Neuron (in vitro differentiated cells): ENCODE data around the gene PML.

Experiments
- H2AFZ ChIP-seq: one replicate; pipeline ENCODE4 v1.6.1; 2013; ENCODE audit warnings: low read depth, mild to moderate bottlenecking, inconsistent platforms, low read length, moderate library complexity
- H3K27me3 ChIP-seq: one replicate; pipeline ENCODE4 v1.6.1; 2013; ENCODE audit warnings: low read length; ENCODE audit not compliant: insufficient read depth
- H3K36me3 ChIP-seq: one replicate; pipeline ENCODE4 v1.6.1; 2013; ENCODE audit warnings: low read length; ENCODE audit not compliant: insufficient read depth
- H3K4me1 ChIP-seq: one replicate; pipeline ENCODE4 v1.6.1; 2013; ENCODE audit warnings: low read length; ENCODE audit not compliant: insufficient read depth
- H3K4me3 ChIP-seq: 2 replicates; pipeline ENCODE4 v1.5.1; 2013; ENCODE audit warnings: mild to moderate bottlenecking, low read length, moderate library complexity
- H3K9me3 ChIP-seq: one replicate; pipeline ENCODE4 v1.6.1; 2013; ENCODE audit warnings: low read length

The PML gene

GRCh38 chr15:73991726-73992593 lies 2.6 kb upstream of the PML start, which contains the start of gene STOML1:
Gene STOML1, minus strand, starts transcription at chr15:73992295. Its CDS starts 72 bp downstream, at chr15:73992223.
- H3K4me3 ChIP-seq = peak within 1 kb of the TSS; percentile 73
- no peaks in the 10 kb centered on the region for H3K9me3 ChIP-seq
- peaks cover 23% of the 10 kb centered on the region for H3K4me1 ChIP-seq
- H3K27me3 ChIP-seq = no peaks in the 10 kb centered on the region
- peaks cover 2% of the 10 kb centered on the region for H3K36me3 ChIP-seq
- peak within 1 kb of the TSS; percentile 74 for H2AFZ ChIP-seq

GRCh38 chr15:73992594-73992898 lies 2.0 kb upstream of the PML start:
- H3K36me3 ChIP-seq = peaks cover 2% of the 10 kb centered on the region
- no peaks in the 10 kb centered on the region for H3K9me3 ChIP-seq
- H3K27me3 ChIP-seq = no peaks in the 10 kb centered on the region
- no peak overlapping the region for H2AFZ ChIP-seq
- H3K4me1 ChIP-seq = peaks cover 23% of the 10 kb centered on the region
- H3K4me3 ChIP-seq = peak overlapping the region; percentile 73

- Histone ChIP-seq H3K27me3 (no peaks in the 10 kb centered on the region), H3K4me1 (peaks cover 23% of the 10 kb centered on the region), H3K36me3 (peaks cover 9% of the 10 kb centered on the region), H3K9me3 (no peaks in the 10 kb centered on the region), H2AFZ (peak overlapping the region; percentile 97), H3K4me3 (peak overlapping the region; percentile 80)
Measured at GRCh38 chr15:73993211-73993994, 1.1 kb upstream of the PML start.

DNA sequence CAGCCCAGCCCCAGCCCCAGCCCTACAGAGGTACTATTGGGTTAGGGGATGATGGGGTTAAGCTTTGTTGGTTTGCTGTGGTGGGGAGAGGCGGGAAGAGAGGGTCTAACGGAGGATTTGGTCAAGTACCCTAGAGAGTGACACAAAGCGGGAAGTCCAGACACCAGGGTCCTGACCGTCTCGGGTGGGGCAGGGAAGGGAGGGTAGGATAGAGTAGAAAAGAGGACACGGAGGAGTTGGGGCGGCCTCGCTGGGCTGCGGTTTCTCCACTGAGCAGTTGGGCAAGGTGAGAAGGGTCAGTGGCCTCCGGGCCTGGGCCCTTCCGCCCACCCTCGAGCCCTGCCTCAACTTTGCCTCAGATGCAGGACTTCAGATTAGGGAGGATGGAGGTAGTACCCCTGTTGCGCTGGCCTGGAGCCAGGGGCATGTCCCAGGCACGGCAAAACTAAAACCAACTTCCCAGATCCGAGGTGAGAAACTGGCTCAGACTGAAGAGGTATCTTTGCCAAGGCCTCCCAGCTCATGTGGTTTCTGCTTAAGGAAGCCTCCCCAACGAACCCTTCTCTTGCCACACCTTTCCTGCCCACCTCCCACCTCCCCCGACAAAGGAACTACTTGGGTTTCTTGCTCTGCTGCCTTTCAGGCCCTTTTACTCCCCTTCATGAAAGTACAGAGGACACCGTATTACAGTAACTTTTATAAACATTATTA lies 551 bp downstream of the PML start:
- Histone ChIP-seq H3K4me1 (peaks cover 23% of the 10 kb centered on the region), H3K36me3 (peaks cover 17% of the 10 kb centered on the region), H2AFZ (peak overlapping the region; percentile 97), H3K27me3 (no peaks in the 10 kb centered on the region), H3K9me3 (no peaks in the 10 kb centered on the region), H3K4me3 (peak overlapping the region; percentile 80)

DNA sequence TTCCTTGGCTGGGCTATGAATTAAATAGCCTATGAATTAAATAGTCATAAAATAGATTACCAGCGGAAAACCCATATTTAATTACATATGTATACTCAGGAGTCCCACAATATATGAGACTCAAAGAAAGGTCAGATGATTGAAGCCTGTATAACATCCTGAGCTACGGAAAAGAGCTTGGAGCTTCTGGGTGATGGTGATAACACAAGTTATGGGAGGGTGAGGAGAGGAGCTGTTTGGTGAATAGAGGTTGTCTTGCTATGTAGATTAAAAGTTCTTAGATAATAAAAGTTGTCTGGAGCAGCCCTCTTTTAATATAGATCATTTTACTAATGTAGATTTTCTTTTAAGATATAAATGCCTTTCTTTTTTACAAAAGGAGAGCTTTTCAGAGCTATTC lies 1.8 kb downstream of the PML start:
- Histone ChIP-seq H3K9me3 (no peaks in the 10 kb centered on the region), H3K27me3 (no peaks in the 10 kb centered on the region), H2AFZ (no peak overlapping the region), H3K4me3 (no peak overlapping the region), H3K4me1 (peaks cover 21% of the 10 kb centered on the region), H3K36me3 (peaks cover 17% of the 10 kb centered on the region)

- H3K36me3 ChIP-seq = peaks cover 17% of the 10 kb centered on the region
- H3K4me1 ChIP-seq = peaks cover 17% of the 10 kb centered on the region
- H3K4me3 ChIP-seq = no peak overlapping the region
- no peaks in the 10 kb centered on the region for H3K9me3 ChIP-seq
- H2AFZ ChIP-seq = no peak overlapping the region
- no peaks in the 10 kb centered on the region for H3K27me3 ChIP-seq
Measured at GRCh38 chr15:73996939-73997338, 2.4 kb downstream of the PML start.

- peaks cover 17% of the 10 kb centered on the region for H3K36me3 ChIP-seq
- peaks cover 17% of the 10 kb centered on the region for H3K4me1 ChIP-seq
- H3K9me3 ChIP-seq = no peaks in the 10 kb centered on the region
- no peaks in the 10 kb centered on the region for H3K27me3 ChIP-seq
- H3K4me3 ChIP-seq = no peak overlapping the region
- no peak overlapping the region for H2AFZ ChIP-seq
Measured at GRCh38 chr15:73997986-73998385, 3.5 kb downstream of the PML start.

DNA sequence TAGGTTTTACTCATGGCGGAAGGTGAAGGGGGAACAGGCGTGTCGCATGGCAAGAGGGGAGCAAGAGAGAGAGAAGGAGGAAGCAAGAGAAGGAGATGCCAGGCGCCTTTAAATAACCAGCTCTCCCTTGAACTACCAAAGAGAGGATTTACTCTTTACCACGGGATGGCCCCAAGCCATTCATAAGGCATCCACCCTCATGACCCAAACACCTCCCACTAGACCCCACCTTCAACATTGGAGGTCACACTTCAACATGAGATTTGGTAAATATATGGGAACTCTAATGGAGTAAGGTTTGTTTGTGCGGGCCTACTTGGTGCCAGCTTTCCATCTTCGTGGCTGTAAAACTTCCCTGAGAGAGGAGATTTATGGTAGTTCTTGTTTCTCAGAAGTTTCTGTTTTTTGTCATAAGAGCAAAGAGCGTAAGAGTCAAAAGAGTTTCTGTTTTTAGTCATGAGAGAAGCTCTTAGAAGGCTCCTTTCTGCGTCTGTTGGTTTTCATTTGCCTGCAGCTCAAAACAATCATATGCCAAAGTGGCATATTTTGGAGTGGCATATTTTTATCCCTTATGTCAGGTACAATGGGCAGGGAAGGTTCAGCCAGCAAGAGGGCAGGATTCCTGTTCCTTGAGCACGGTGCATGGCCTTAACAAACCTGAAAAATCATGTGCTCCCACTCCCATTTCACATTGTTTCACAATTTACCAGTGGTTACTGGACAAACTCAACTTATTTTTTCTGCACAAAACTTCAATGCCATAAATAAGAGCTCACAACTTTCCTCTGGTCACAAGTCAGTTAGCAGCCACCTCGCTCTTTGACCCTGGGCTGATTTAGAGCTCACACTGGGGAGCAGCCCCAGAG lies 12.5 kb downstream of the PML start:
- H2AFZ ChIP-seq = no peak overlapping the region
- H3K4me3 ChIP-seq = no peak overlapping the region
- H3K4me1 ChIP-seq = no peaks in the 10 kb centered on the region
- no peaks in the 10 kb centered on the region for H3K27me3 ChIP-seq
- peaks cover 4% of the 10 kb centered on the region for H3K9me3 ChIP-seq
- H3K36me3 ChIP-seq = peaks cover 18% of the 10 kb centered on the region

GRCh38 chr15:74007820-74008371 lies 13.4 kb downstream of the PML start:
- H2AFZ ChIP-seq = no peak overlapping the region
- H3K4me3 ChIP-seq = no peak overlapping the region
- peaks cover 18% of the 10 kb centered on the region for H3K36me3 ChIP-seq
- H3K9me3 ChIP-seq = peaks cover 6% of the 10 kb centered on the region
- H3K4me1 ChIP-seq = no peaks in the 10 kb centered on the region
- no peaks in the 10 kb centered on the region for H3K27me3 ChIP-seq

DNA sequence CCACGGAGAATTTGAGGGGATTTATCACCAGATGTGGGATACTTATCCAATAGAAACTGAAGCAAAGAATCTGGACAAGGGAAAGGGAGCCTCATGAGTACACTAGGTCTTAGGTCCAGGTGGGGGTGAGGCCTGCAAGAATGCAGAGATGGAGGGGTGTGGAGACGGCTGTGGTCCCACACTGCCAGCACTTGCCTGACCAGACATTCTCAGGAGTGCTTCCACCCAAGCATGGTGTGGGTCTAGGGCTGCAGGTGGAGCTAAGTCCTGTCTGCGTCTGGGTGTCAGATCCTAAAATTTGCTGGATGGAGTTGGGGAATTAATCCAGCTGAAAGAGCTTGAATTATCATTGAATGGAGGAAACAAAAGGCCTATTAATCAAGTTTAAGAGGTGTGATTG lies 14.4 kb downstream of the PML start:
- peaks cover 4% of the 10 kb centered on the region for H3K9me3 ChIP-seq
- H3K4me3 ChIP-seq = no peak overlapping the region
- H3K4me1 ChIP-seq = no peaks in the 10 kb centered on the region
- H3K36me3 ChIP-seq = peaks cover 15% of the 10 kb centered on the region
- no peaks in the 10 kb centered on the region for H3K27me3 ChIP-seq
- H2AFZ ChIP-seq = no peak overlapping the region

DNA sequence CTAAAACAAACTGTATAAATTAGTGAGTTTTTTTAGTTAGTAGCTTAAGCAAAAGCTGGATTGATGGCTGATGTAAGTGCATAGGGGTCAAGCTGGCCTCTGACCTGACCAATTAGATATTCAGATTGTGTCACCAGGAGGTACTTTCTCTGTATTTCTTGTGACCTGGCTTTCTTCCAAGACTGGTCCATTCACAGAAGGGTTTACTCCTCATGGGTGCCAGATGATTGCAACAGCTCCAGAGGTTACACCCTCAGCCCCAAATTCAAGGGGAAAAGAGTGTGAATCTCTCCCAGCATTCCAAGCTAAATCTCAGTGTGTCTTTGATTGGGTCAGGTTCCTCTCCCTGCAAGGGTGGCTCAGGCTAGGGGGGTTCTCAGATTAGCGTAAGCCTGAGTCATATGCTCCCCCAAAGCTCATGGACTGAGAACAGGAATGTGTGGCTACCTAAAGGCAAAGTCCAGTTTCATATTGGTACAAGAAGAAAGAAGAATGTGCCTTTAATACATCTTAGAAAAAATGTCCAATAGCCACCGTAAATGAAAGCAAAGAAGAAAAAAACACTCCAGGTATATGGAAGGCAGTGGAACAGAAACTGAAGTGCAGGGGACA lies 16.5 kb downstream of the PML start:
- no peak overlapping the region for H2AFZ ChIP-seq
- H3K4me3 ChIP-seq = no peak overlapping the region
- peaks cover 2% of the 10 kb centered on the region for H3K9me3 ChIP-seq
- H3K27me3 ChIP-seq = no peaks in the 10 kb centered on the region
- H3K4me1 ChIP-seq = no peaks in the 10 kb centered on the region
- peaks cover 15% of the 10 kb centered on the region for H3K36me3 ChIP-seq

- no peak overlapping the region for H3K4me3 ChIP-seq
- peaks cover 14% of the 10 kb centered on the region for H3K36me3 ChIP-seq
Measured at GRCh38 chr15:74011610-74012009, 17.1 kb downstream of the PML start.

More at GRCh38 chr15:74011610-74012009, 17.1 kb downstream of the PML start:
- H2AFZ ChIP-seq = no peak overlapping the region
- H3K27me3 ChIP-seq = no peaks in the 10 kb centered on the region
- peaks cover 2% of the 10 kb centered on the region for H3K9me3 ChIP-seq
- no peaks in the 10 kb centered on the region for H3K4me1 ChIP-seq
